Measurements from ENCODE around the gene DPP6.

DNA sequence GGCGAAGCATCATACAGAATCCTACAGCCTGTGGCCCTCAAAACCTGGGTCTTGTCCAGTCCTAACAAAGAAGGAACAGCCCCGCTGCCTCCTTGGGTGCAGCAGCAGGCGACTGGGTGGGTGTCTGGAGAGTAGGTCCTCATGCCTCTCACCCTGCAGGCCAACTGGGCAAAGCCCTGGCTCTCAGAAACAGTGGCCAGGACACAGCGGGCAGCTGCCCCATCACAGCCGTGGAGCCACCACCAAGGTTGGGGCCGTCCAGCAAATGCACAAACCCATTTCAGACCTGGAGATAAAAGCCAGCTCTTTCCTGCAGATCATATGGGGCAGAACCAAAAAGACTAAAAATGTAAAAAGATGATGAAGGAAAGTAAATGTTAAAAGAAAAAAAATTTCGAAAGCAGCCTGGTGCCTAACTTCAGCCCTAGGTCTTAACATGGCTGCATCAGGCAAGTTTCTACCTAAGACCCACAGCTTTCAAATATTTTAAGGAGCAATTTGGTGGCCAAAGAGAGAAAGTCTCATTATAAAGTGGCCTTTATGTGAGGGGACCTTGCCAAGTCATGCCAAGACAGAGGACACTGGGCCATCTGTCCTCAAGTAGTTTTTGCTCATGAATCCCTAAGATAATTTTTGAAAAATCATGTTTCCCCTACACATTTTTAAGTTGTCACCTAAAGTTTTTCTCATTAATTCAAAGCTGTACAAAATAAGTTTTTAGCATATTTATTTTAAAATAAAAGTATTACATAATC, 808.6 kb downstream of the DPP6 start:
- TF ChIP-seq BHLHE40 (IDR thresholded peaks at IDR 0.05; ENCODE audit: borderline replicate concordance) (no peak), SP1 (IDR thresholded peaks at IDR 0.05) (no peak), NFRKB (IDR thresholded peaks at IDR 0.05) (no peak), ELF4 (IDR thresholded peaks at IDR 0.05) (no peak), PKNOX1 (IDR thresholded peaks at IDR 0.05) (no peak), L3MBTL2 (conservative IDR thresholded peaks at IDR 0.05) (no peak), FOXM1 (IDR thresholded peaks at IDR 0.05; ENCODE audit: borderline replicate concordance) (no peak), ARNT (IDR thresholded peaks at IDR 0.05) (no peak), LEF1 (IDR thresholded peaks at IDR 0.05; ENCODE audit: borderline replicate concordance) (no peak)

Data from HEK293T (cell line).